Stimulated activated CD8-positive, alpha-beta memory T cell treated with anti-CD3 and anti-CD28 coated beads, Interleukin-7, amount 100 ng/mL, for 1 hour (primary cell): Measurements from ENCODE around the gene CYTH4.
A peak's percentile ranks its signal among the peaks of the same experiment; 100 is the strongest.
"Not testable (repeated sequence)": the region's sequence is repeated elsewhere in the genome, so short reads cannot be mapped to it uniquely, and the experiment has no call there.

Experiments used
- DNase-seq, 2 donors: peaks; one replicate each; pipeline ENCODE4 v3.0.0-alpha.2; 2020; ENCODE audit warnings: low read depth in 2 of 2

CYTH4 gene

DNA sequence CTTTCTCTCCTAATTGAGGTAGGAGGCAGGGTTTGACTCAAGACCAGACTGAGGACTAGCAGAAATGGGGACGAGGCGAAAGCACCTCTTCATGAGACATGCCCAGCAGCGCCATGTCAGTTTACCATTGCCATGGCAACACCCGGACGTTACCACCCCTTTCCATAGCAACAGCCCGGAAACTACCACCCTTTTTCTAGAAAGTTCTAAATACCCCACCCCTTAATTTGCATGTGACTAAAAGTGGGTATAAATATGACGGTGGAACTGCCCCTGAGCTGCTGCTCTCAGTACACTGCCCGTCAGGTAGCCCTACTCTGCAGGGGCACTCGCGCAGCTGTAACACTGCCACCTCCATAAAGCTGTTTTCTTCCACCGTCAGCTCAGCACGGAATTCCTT lies 32.3 kb upstream of the CYTH4 start:
- DNase-seq: no peak

DNA sequence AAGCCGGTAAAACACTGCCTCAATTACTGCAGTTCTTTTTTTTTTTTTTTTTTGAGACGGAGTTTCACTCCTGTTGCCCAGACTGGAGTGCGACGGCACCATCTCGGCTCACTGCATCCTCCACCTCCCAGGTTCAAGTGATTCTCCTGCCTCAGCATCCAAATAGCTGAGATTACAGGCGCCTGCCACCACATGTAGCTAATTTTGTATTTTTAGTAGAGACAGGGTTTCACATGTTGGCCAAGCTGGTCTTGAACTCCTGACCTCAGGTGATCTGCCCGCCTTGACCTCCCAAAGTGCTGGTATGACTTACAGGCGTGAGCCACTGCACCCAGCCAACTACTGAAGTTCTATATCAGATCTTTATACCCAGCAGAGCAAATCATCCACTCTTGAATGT lies 30.5 kb upstream of the CYTH4 start:
- not testable (repeated sequence) for DNase-seq

DNA sequence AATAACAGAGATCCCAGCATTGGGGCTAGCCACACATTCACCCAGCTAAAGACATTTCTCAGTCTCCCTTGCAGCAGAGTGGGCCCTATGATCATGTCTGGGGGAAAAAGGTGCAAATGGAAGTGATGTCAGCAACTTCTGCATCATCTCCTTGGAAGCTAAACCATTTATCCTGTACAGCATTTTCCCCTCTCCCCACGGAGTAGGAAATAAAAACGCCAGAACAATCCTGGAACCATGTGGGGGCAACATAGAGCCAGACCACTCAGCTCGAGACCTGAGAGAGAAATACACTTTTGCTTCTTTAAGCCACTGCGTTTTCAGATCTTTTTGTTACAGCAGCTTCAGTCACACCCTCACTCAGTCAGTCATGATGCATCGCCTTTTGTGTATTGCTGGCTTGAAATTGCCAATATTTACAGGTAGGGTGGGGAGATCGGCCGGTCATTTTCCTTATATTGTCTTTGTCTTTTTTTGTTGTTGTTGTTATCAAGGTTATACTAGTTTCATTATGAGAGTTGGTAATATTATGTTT lies 29.1 kb upstream of the CYTH4 start:
- DNase-seq: no peak

DNA sequence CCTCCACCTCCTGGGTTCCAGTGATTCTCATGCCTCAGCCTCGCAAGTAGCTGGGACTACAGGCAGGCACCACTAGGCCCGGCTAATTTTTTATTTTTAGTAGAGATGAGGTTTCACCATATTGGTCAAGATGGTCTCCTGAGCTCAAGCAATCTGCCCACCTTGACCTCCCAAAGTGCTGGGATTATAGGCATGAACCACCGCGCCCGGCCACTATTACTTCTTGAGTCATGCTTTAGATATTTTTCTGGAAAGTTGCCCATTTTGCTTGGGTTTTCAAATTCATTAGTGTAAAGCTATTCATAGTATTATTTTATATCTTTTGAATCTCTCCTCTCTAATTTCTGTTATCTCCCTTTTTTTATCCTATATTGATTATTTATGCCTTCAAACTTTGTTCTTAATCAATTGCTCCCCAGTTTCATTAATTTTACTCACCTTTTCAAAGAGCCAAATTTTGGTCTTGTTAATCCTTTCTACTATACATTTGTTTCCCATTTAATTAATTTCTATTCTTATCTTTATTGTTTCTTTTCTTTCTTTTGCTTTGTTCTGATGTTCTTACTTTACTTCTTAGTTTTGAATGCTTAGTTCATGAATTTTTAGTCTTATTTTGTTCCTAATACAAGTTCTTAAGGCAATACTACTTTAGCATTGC lies 28.0 kb upstream of the CYTH4 start:
- no peak for DNase-seq

GRCh38 chr22:37254867-37255233 lies 27.5 kb upstream of the CYTH4 start:
- no peak for DNase-seq

- DNase-seq: no peak
Measured at GRCh38 chr22:37255558-37256006, 26.7 kb upstream of the CYTH4 start.

DNA sequence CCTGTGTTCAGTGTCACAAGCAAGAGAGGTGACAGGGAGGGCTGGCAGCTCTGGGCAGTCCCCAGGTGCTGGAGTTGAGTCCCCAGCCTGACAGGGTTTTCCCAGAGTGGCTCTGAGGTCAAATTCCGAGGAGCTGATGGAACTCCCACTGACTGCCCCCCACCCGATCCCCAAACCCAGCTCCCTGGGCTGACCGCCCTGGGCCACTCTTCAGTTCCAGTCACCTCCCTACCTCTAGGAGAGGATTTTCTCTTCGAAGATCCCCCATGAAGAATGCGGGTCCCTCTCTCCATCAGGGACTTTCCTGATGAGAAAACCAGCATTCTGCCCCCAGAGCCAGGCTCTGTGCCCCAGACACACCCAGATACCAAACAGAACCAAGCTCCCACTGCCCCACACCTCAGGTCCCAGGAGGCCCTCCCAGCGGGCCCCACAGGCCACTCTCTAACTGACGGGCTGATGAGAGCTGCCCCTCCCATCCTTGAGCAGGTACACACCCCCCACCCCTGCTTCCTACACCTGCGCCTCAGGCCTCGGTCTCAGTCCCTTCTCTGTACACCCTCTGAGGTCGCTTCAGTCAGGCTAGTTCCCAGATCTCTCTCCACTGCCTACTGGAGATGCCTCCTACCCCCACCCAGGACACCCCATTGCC lies 26.1 kb upstream of the CYTH4 start:
- no peak for DNase-seq

GRCh38 chr22:37258005-37258752 lies 24.1 kb upstream of the CYTH4 start:
- no peak for DNase-seq

GRCh38 chr22:37258753-37259401 lies 23.4 kb upstream of the CYTH4 start:
- DNase-seq: no peak

DNA sequence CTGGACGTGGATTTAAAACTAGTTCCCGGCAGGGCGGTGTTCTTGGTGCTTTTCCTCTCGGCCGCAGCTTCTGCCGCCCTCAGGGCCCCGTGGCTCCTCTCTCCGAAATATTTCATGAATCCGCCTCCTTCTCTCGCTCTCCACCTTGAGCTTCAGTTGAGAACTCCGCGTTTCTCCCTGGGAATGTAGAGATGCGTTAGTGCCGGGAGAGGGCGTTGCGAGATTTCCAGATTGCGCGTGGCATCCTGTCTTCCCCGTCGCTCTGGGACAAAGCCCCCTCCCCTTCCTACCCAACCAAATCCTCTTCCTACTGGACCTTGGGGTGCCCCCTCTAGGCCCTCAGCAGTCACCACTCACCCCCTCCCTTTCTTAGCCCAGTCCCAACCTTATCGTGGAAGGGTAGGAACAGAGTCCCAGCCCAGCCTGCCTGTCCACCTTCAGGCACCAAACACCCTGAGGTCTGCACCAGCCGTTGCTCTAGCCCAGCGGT lies 22.7 kb upstream of the CYTH4 start:
- DNase-seq: no peak

DNA sequence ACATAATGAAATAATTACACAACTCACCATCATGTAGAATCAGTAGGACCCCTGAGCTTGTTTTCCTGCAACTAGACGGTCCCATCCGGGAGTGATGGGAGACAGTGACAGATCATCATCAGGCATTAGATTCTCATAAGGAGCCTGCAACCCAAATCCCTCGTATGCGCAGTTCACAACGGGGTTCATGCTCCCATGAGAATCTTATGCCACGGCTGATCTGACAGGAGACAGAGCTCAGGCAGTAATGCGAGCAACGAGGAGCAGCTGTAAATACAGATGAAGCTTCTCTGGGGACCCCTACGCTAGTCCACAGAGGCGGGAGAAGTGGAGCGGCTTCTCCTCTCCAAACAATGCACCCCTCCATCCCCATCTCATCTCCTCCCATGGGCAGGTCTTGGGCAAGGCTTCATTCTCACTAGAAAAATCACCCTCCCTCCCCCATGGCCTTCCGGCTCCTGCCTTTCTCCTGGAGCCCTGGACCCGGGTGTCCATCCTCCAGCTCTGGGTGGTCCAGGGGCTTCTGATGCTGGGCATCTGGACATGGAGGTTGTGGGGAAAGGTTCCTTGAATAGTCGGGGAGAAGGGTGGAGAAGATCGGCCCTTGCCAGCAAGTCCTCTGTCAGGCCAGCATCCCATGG lies 22.0 kb upstream of the CYTH4 start:
- DNase-seq: no peak

DNA sequence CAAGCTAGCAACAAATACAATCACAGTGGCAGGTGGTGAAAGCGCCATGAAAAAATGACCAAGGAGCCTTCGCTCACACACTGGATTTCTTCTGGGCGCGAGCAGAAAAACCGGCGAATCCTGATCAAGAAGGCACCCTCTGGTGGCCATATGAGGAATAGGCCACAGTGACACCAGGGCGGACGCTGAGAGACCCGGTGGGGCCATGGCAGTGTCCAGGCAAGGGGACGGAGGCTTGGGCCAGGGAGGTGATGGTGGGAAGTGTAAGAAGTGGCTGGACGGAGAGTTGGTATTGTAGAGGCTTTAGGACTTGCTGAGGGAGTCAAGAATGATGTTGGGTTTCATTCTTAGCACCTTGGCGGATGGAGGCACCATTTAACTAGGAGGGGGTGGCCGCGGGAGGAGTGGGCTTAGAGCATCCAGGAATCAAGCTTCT lies 21.4 kb upstream of the CYTH4 start:
- DNase-seq: no peak

- DNase-seq: no peak
Measured at GRCh38 chr22:37262346-37262745, 20.0 kb upstream of the CYTH4 start.

DNA sequence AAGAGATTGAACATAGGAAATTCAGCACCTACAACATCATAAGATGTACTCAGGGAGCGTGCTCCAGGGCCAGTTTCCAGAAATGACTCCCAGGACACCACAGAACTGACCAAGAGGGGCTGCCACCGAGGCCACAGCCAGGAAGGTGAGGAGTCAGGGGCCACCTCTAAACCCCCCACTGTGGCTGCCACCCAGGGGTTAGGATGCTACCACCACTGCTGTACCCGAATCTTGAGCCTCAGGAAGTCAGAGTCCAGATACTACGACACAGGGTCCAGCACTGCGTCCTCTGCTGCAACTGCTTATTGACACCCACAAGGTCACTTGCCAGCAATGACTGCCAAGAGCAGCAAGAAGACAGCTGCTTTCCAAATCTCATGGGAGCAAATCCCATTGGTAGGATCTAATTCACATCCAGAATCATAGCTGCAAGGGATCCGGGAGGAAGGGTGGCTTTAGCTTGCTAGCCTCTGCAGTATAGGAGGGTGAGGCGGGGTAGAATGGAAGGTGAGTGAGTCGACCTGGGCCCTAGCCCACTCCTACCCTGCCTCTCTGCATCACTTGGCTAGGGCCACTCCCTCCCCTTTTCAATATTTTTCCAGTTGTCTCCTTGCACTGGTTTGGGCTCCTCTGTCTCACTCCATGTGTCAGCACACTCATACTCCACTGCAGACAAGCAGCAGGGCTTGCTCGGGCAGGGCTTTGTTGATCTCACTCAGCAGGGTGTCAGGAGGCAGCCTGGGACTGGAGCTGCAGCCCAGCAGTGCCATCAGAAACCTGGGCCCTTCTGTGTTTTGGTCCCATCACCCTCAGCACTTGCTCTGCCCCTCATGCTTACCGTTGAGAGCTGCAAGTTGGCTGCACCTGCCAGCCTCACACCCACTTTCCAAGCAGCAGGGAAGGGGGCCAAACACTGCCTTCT lies 18.1 kb upstream of the CYTH4 start:
- no peak for DNase-seq

DNA sequence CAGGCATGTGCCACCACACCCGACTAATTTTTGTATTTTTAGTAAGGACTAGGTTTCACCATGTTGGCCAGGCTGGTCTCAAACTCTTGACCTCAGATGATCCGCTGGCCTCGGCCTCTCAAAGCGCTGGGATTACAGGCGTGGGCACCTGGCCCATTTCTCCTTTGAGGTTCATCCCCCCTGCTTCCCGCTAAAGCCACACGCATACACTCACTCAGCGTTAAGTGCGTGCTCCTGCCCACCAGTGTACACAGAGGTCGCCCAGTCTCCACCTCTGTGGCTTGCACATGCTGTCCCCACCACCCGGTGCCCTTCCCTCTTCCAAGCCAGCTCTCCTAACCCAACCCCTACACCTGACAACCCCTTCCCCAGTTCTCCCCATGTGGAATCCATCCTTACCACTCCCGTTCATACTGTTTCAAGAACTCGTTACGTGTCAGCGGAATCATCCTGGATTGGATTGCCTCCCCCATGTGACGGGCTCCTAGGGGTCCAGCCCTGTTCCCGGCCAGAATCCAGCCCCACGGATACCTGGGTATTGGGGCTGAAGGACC lies 15.7 kb upstream of the CYTH4 start:
- no peak for DNase-seq

DNA sequence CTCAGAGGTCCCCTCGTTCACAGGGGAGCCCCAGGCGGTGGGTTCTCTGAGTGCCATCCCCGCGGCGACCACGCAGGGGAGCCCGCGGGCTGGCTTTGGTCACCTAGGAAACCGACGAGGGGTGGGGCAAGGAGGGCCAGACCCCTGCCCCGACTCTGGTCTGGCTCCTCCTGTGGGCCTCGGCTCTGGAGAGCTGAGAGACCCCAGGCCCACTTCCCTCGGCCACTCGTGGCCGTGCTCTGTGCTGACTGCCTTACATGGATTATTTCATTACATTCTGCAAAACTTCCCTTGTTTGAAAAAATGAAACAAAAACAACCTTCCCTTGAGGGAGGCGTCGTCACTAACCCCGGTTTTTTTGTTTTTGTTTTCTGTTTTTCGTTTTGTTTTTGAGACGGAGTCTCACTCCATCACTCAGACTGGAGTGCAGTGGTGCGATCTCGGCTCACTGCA lies 15.1 kb upstream of the CYTH4 start:
- DNase-seq: peak; percentile 45 to 60

- DNase-seq: no peak
Measured at GRCh38 chr22:37267661-37268413, 14.5 kb upstream of the CYTH4 start.

- no peak for DNase-seq
Measured at GRCh38 chr22:37269936-37270678, 12.2 kb upstream of the CYTH4 start.
